ENCODE data around the gene HS3ST4.

HS3ST4 gene

DNA sequence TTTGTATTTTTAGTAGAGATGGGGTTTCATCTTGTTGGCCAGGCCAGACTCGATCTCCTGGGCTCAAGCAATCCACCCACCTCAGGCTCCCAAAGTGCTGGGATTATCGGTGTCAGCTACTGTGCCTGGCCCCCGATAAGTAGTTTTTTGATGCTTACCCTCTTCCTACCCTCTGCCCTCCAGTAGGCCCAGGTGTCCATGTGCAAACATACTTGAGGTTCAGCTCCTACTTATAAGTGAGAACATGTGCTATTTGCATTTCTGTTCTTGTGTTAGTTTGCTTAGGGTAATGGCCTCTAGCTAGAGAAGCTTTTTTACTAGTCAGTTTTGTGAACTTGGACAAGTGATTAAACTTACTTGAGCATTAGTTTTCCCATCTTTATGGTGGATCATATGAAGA lies 136.8 kb downstream of the HS3ST4 start:
- DNase-seq: no peak

DNA sequence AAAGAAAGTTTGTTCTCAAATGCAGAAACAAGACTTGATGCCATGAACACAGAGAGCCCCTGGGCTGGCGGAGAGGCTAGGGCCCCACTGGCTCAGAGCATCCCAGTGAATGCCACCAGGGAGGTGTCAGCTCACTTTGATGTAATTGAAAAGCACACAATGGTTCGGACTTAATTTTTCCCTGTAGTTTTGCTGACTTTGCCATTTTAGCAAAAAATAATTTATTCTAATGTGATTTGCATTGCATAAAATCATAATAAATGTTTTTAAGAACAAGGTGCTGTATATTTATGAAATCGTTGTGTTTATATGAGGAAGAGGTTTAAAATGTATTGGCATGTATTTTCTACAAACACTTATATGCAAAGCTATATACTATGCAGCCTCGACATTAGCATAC lies 140.5 kb downstream of the HS3ST4 start:
- no peak for DNase-seq

DNA sequence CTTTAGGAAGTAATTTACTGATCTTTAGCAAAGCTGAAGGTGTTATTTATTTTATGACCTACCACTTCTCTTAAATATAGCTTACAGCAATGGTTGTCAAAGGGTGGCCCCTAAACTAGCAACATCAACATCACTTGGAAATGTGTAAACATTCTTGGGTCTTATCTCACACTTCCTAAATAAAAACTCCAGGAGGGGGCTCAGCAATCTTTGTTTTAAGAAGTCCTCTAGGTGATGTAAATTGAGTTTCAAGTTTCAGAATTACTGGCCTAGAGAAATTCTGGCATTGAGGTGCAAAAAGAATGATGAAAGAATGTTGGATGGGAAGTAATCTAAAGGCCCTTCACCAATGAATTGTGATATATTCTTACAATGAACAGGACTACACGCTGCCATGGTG lies 142.3 kb downstream of the HS3ST4 start:
- no peak for DNase-seq

DNA sequence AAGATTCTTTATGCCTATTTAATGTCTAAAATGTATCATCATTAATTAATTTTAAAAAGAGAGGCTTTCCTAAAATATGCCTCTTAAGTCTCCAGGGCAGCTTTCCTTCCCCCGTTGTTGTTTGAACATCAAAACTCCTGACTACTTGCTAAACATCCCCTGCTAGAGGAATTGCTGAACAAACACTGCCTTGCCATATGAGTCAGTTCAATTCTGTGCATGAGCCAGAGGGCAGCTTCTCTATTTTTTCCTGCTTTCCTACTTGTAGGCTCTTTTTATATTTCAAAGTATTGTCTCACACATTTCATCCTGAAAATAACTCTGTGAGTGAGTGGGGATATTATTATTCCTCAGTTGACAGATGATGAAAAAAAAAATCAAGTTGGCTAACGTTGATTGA lies 143.4 kb downstream of the HS3ST4 start:
- DNase-seq: no peak

DNA sequence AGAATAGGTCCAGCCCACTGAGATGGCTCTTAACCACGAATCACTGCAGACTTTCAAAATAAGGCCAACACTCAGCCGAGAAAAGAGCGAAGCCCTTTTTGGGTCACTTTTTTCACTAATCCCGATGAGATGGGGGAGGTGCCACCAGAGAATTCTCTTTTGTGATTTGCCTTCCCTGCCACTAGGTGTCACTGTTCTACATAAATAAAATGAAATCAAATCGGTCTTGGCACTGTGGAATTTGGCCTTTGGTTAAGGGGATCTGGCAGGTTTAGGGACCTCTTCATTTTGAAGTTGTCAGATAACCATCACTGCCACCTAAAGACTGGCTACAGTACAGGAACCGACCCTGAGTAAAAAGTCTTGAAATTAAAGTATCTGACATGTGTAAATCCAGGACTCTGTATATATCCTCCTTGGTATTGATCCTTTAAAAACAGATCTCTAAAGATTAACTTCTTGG lies 147.0 kb downstream of the HS3ST4 start:
- DNase-seq: no peak

DNA sequence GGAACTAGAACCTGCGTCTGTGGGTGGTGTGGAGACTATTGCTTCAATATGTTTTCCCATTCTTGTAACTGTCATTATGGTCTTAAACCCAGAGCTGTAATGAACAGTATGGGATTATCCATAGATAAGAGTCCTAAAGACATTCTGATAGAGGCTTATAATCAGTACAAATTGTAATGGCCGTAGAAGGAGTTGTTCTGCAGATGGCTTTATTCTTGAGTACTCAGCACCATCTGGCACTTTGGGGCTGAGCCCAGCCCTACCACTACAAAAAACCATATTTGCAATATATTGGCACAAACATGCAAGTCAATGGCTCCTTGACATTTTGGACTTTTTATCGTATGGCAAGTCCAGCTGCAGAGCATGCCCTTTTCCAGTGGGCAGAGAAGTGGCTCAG lies 150.0 kb downstream of the HS3ST4 start:
- no peak for DNase-seq

DNA sequence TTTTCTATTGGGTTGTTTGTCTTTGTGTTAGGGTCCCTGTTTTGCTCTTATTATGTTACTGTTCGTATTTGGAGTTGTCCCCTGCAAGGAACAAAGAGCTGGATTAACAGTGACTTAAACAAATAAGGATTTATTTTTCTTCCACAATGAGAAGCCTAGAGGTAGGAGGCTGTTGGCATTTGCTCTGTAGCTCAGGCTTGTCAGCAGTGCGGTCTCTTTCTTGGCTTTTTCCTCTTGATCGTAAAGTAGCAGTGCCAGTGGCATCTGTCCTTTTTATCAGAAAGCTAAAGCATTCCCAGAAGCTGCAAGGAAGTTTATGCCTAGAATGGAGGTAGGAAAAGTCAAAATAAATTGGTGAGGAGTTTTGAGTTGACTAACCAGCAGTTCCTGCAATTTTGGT lies 154.1 kb downstream of the HS3ST4 start:
- no peak for DNase-seq

DNA sequence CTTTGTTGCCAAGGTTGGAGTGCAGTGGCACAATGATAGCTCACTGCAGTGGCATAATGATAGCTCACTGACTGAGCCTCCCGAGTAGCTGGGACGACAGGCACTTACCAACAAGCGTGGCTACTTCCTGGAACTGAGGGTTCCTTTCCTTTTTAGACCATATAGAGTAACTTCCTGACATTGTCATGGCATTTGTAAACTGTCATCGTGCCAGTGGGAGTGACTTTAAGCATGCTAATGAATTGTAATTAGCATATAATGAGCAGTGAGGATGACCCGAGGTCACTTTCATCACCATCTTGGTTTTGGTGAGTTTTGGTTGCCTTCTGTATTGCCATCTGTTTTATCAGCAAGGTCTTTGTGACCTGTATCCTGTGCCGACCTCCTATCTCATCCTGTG lies 162.4 kb downstream of the HS3ST4 start:
- DNase-seq: no peak

DNA sequence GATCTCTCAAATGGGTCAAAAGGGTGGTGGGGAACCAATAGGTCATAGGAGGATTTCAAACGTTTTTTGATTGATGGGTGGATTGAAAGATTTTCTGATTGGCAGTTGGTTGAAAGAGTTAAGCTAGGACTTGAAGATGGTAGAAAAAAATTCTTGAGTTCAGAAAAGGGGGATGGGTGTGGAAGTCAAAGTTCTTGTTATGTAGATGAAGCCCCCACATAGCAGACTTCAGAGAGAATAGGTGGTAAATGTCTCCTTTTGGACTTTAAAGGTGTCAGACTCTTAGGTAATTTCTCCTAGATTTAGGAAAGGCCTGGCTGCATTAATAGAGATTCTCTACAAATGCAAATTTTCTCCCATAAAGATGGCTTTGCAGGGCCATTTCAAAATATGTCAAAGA lies 163.3 kb downstream of the HS3ST4 start:
- DNase-seq: no peak

DNA sequence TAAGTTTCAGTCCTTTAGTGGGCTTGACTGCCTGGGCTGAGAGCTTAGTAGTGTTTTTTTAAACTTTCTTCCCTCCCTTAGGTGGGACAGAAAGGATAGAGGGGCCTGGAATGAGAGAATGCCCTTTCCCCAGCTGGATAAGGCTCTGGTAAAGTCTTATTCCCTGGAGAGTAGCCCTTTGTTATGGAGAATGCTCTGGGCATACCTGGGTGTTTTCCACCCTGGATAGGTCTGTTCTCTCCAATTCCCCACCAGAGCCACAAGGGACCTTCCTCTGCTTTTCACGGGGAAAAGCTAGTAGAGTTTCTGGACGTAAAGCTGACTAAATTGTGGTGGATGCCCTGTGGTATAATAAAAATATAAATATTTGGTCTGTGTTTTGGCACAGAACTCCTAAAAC lies 164.1 kb downstream of the HS3ST4 start:
- no peak for DNase-seq

DNA sequence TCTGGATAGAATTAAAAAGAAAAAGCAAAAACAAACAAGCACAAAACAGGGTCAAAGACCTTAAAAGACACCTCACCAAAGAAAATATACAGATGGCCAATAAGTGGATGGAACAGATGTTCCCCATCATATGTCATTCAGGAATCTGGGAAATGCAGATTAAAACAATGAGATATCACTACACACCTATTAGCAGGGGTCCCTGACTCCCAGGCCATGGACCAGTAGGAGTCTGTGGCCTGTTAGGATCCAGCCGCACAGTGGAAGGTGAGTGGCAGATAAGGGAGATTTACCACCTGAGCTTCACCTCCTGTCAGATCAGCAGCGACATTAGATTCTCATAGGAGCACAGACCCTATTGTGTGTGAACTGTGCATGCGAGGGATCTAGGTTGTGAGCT lies 167.9 kb downstream of the HS3ST4 start:
- DNase-seq: no peak

DNA sequence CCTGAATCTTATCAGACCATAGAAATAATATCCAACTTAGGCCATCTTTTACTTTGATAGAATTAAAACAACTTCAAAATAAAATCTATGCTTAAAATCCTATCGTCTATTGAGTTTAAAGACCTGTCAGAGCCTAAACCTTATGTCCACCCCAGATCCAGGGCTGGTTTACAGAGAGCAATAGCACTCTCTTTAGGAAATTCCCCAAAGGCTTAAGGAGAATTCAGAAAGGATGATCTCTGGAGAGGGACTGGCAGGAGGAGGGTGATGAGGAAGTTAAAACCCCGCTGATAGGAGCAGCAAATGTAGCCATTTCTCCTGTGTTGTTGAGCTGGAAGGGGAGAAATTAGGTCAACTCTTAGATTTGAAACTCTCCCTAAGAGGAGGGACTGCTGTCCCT lies 175.3 kb downstream of the HS3ST4 start:
- no peak for DNase-seq

DNA sequence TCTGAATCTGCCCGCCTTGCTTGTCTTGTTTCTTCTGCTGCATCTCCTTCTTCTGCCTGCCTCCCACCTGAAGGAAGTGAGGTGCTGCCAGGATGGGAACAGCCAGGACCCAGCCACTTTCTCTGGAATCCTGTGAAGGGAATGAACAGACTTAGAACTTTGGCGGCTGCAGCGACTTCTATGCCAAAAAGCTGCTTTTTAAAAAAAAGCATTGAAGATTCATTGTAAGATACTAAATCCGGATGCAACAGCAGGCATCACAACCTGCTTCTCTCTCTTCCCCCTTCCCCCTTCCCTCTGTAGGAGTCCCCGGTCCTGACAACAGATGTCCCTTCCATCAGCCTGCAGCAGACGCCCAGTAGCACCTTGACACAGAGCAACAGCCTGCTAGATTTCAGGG lies 176.3 kb downstream of the HS3ST4 start:
- DNase-seq: no peak

DNA sequence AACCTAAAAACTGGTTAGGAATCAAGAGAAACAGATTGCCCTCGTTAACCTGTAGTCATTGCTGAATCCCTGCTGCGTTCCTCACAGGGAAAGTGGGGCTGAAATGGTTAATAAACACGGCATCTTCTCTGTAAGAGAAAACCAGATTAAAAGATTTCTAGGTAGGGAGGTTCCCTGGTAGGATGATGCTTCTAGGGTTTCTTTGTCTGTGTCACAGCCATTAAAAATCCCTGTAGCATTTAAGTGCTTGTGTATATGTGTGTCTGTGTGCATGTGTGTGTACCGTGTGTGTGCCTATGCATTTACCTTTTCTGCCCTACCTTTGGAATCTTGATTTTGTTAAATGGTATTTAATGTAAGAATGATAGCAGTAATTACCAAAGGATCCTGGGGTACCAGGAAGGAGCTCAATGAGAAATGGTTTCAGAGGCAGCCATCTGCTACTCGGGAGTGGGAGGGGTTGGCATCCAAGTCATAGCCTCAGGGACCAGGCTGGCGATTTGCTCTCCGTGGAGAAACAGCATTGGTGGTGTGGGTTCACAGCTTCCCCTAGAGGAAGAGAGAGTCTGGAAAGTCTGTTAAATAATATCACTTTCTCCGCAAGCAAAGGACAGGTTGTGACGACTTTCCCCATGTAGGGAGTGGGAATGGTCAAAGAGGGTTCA lies 177.1 kb downstream of the HS3ST4 start:
- DNase-seq: no peak

DNA sequence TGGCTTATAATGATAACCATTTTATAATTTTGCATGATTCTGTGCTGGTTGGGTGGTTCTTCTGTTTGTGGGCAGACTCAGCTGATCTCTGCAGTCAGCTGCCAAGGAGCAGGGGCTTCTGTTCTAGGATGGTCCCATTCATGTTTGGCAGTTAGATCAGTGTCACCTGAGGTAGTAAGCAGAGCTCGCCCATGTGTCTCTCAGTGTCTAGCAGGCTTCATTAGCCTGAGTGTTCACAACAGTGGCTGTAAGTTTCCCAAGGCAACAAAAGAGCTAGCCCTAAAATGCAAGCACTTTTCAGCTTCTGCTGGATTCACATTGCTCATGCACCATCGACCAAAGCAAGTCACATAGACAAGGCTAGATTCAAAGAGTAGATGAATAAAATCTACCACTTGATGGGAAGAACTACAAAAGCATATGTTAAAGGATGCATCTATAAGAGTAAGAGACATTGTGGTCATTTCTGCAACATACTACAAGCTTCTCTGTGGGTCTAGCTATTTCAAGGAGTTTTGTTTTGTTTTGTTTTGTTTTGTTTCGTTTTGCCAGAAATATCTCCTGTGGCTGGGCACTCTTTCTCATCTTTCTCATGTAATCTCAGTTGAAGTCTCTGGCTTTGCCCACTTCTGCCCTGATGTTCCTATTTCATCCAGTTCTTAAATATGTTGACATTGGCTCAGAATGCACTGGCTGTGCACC lies 180.8 kb downstream of the HS3ST4 start:
- DNase-seq: no peak

DNA sequence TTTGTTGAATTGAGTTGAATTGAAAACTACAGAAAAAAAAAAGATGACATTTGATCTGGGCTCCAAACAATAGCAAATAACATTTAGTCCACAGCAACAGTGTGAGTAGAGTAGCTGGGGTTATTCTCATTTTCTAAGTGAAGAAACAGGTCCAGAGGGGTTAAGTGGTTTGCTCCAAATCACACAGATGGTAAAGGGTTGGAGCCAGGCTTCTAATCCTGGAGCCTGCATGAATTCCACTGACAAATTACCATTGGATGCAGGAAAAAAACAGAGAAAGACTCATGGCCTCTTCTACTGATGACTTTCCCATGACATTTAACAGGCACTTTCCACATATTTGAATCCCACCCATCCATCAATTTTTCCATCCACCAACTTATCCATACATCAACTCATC lies 182.4 kb downstream of the HS3ST4 start:
- DNase-seq: no peak

DNA sequence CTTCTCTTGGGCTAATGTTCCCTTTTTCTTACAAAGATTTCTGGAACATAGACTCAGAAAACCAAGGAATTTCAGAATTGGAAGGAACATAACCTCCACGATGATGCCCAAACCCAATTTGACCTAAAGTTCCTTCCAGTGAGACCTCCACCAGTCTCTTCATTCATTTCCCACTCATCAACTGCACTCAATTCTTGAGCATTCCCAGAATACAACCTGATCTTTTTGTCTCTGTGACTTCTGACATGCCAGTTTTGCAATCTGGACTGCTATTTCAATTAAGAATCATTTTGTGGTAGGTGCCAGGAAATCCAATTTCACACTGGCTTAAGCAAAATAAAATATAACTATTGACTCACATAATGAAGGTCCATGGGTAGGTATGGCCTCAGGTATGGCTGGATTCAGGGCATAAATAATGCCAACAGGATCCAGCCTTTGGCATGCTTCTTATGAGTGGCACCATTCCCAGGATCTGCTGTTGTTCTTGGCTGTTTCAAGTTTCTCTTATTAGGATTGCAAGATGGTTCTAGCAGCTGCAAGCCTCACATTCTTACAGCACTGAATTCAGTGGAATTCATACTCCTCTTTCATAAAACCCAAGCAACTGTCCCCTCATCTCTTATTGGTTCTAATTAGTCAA lies 184.3 kb downstream of the HS3ST4 start:
- DNase-seq: no peak

DNA sequence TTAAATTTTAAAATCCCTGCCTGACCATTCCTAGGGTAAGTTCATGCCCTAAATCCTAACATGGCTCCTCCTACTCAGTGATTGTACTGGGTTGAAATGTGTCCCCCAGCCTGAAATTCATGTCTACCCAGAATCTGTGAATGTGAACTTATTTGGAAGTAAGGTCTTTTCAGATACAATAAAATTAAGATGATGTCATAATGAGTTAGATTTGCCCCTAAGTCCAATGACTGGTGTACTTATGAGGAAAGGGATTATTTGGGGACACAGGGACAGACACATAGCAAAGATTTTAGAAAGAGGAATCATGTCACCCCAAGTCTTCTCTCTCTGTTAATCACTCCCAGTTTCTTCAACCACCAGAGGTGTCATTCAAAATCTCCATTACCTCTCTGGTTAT lies 185.3 kb downstream of the HS3ST4 start:
- DNase-seq: no peak

DNA sequence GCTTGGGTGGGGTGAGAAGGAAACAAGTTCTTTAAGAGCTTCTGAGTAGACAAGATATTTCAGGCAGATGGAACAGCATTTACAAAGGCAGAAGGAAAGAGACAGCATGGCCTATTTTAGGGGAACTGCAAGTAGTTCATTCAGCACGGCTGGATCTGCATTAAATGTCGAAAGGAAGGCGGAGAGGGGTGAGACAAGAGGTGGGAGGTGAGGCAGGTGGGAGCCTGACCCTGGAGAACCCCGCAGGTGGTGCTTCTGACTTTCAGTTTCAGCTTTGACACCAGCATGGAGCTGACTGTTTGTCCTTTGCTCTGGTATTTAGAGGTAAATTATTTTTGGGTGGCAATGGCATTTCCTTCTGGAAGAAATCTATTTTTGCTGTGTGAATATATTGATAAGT lies 194.8 kb downstream of the HS3ST4 start:
- no peak for DNase-seq

DNA sequence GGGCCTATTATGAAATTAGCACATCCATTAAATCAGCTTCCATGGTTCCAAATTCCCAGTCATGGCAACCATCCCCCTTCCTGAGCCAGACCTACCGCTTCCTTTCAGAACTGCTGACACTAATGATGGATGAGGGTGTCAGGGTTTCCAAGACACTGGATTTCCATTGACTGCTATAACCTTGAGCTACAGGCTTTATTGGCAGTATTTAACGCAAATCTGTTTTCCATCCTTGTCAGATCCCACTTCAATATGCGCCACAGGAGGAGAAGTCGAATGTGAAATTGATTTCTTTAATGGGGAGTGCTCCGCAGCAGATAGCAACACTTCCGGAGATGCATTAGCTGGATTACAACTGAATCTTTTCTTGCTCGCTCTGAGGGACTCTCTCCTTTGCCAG lies 197.1 kb downstream of the HS3ST4 start:
- DNase-seq: no peak

DNA sequence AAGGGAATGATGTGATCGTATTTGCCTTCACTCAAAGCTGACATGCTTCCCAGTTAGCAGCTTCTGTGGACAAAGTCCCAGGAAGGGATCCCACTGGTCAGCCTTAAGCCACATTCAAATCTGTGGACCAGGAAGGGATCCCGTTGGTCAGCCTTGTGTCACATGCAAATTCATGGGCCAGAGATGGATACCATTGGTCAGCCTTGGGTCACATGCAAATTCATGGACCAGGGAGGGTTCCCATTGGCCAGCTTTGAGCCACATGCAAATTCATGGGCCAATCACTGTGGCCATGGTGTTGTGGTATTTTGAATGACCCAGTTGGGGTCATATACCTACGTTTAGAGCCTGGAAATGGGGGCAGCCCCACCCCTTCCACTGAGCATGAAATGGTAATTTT lies 201.6 kb downstream of the HS3ST4 start:
- DNase-seq: no peak

DNA sequence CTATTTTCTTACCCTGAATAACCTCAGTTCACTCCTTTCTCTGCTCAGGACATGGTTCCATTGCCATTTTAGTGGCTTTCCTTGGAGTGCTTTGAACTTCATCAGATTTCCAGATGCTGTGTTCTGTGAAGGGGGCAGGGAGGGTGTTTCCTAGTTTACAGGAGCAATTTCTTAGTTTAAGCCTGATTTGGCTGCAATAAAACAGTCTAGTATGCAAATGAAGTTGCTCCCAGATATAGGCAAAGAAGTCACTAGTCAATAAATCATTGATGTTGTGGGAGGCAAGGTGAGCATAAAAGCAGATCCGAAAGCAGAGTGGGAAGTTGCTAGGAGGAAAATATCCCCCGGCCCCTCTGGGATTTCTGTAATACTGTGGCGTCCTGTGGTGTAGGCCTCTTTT lies 202.3 kb downstream of the HS3ST4 start:
- DNase-seq: no peak

DNA sequence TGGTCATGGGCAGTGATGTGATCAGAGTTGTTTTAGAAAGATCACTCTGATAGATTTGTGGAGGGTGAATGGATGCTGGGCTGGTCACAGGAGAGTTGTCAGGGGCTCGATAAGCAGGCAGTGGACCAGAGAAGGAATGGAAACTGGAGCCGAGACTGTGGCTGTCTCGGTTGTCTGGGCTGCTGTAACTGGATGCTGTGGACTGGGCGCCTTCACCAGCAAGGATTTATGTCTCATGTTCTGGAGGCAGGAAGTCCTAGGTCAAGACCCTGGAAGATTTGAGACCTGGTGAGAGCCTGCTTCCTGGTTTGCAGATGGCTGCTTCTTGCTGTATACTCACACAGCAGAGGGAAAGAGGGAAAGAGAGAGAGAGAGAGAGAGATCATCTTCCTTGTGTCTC lies 203.6 kb downstream of the HS3ST4 start:
- no peak for DNase-seq

DNA sequence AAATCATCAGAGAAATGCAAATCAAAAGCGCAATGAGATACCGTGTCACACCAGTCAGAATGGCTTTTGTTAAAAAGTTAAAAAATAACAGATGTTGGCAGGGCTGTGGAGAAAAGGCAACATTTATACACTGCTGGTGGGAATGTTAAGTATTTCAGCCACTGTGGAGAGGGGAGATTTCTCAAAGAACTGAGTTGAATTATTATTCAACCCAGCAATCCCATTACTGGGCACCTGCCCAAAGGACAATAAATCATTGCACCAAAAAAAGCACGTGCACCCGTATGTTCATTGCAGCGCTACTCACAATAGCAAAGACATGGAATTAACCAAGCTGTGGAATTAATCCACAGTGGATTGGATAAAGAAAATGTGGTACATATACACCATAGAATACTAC lies 204.7 kb downstream of the HS3ST4 start:
- DNase-seq: no peak

DNA sequence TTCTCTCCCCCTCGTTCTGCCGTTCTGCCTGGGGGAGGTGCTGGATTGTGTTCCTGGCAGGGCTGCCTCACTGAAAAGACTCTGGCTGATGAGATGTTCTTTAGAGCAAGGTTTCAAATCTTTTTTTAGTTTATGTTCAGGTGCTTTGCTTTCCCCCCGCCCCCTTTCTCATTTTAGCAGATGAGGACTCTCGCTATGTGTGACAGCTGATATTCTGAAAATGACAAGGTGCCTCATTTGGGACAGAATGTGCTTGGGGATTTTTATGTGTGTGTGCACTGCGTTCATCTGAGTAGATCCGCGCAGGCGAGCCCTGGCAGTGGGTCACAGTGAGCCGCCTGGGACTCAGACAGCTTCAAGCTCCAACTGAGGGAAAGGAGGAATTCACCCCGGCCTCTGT lies 205.9 kb downstream of the HS3ST4 start:
- no peak for DNase-seq
